NCI-H1930 (cell line): Measurements from ENCODE around the gene C17orf50.
"Not testable (repeated sequence)": the region's sequence is repeated elsewhere in the genome, so short reads cannot be mapped to it uniquely, and the experiment has no call there.

Source experiments
- DNase-seq, 2 experiments: peaks; one replicate each; lab custom pipeline; 2025; lab: John Stamatoyannopoulos, UW

C17orf50 gene

DNA sequence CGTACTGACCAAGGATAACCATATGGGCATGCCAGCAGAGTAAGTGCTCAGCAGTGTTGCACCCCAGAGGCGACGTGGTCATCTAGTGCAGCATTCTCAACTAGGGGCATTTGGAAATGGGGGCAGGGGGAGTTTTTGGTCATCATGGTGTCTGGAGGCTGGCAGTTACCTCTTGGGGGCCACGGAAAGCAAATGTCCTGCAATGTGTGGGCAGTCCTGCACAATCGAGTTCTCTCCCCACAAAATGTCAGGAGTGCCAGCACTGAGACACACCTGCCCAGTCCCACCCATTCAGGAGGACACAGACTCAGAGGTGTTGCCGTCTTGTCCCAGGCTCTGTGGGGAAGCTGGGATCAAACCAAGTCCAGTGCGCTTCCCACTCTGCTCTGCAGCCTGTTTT lies 26.3 kb upstream of the C17orf50 start:
- DNase-seq = no peak

DNA sequence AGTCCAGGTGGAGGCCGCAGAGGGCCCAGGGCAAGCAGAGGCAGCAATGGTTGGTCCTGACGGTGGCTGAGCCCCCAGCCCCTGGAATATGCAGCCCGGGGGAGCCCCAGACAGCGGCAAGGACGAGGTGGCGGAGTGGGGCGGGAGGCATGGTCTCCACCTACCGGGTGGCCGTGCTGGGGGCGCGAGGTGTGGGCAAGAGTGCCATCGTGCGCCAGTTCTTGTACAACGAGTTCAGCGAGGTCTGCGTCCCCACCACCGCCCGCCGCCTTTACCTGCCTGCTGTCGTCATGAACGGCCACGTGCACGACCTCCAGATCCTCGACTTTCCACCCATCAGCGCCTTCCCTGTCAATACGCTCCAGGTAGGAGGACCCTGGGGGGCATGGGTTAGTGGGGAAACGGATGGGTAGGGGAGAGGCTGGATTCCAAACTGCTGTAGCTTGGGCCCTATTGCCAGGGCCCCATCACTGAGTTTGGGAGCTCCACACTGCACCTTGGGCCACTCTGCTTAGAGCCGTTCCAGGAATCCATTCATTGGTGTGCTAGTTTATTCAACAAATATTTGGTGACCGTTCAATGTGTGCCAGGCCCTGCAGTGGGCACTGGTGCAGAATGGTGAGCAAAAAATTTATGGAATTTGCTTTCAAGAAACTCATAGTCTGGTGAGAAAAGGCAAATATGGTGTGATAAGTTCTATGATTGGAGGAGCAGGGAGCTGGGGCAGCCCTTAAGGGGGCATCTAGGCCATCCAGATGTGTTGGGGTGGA lies 25.5 kb upstream of the C17orf50 start:
- no peak for DNase-seq

DNA sequence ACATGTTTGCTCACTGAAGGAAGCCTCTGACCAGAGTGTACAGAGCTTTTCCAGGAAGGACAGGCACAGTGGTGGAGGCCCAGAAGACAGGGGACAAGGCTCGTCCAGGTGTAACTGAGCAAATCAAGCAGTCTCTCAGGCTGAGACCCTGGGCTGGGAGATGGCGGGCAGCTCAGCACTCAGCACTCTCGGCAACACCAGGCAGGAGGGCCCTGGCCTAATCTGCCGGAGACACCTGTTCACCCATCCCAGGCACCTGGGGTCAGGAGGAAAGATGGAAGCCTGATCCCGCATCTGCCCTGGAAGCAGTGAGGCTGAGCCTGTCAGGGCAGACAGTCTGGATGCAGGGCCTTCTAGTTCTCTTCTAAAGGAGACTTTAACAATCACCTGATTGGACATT lies 24.5 kb upstream of the C17orf50 start:
- DNase-seq = no peak

DNA sequence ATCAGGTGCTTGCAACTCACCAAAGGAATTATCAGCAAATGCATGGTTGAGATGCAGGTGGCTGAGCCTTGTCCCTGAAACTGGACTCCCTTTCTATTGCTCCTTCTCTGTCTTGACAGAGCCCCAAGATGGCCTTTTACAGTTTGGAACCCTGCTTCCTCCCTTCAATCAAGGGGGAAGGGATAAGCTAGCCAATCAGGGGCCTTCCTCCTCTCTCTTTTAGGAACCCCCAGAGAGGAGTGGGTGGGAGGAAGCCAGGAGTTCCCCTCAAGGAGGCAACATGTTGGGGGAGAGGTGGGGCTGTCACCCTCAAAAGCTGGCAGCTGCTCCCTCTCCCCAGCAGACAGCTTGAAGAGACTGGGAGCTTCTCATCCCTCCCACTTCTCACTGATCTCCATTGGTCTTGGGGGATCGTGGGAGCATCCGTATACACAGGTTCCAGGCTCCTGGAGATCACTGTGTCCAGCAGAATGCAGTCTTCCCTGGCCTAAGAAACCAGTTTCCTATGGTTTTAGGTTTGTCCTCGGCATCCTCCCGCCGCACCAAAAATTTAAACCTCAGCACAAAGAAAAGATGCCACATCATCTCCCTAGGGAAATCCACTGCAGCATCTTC lies 22.1 kb upstream of the C17orf50 start:
- no peak for DNase-seq

DNA sequence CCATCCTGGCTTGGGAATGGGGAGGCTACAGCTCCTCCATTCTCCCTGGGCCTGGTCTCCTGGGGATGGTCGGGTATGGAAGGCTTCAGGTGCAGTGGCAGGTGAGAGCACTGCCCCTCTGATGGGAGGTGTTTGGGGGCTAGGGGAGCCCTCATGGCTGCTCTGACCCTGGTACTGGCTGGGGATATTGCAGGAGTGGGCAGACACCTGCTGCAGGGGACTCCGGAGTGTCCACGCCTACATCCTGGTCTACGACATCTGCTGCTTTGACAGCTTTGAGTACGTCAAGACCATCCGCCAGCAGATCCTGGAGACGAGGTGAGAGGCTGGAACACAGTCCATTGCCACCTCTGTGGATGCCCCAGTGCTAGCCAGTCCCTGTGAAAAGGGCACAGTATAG lies 20.5 kb upstream of the C17orf50 start:
- DNase-seq = no peak

DNA sequence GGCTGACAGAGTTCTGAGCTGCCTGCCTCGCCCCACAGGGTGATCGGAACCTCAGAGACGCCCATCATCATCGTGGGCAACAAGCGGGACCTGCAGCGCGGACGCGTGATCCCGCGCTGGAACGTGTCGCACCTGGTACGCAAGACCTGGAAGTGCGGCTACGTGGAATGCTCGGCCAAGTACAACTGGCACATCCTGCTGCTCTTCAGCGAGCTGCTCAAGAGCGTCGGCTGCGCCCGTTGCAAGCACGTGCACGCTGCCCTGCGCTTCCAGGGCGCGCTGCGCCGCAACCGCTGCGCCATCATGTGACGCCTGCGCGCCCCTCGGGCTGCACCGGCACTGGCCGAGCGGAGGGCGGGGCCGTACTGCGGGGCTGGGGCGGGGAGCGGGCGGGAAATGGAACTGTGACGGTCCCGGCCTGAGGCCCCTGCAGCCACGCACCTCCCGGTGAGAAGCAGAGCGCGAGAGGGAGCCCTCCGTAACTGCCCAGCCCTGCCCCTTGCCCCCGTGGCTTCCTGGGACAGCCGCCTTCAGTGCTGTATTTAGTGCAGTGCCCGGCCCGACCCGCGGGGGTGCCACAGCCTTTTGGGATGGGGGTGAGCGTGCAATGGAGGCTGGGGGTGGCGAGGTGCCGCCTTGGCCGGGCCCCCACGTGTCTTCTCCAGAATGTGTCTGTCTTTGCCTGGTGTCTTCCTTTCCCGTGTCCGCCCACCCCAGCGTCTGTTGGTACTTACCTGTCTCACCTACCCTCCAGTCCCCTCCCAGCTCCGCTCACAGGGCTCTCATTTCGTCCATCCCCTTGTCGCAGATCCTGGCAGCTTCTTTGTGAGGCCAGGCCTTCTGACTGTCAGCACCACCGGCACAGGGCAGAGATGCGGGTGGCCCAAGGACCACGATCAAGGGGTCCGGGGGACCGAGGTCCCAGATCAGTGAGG lies 19.4 kb upstream of the C17orf50 start:
- peak; percentile 32 to 57 for DNase-seq

DNA sequence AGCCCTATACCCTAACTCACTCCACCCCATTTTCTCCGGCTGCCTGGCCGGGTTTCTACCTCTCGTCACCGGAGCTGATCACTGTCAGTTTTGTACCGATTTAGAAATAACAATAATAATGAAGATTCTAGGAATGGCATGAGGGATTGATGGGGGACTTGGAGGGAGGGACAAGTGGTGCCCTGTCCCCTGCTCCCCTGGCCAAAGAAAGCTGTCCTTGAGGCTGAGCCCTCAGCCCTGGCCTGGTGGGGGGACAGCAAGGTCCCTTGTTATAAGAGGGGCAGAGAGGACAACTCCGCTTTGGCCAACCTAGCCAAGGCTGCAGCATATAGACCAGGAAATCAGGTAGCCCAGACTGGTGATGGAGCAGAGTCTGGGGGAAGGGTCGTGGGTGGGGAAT lies 18.2 kb upstream of the C17orf50 start:
- DNase-seq = no peak

DNA sequence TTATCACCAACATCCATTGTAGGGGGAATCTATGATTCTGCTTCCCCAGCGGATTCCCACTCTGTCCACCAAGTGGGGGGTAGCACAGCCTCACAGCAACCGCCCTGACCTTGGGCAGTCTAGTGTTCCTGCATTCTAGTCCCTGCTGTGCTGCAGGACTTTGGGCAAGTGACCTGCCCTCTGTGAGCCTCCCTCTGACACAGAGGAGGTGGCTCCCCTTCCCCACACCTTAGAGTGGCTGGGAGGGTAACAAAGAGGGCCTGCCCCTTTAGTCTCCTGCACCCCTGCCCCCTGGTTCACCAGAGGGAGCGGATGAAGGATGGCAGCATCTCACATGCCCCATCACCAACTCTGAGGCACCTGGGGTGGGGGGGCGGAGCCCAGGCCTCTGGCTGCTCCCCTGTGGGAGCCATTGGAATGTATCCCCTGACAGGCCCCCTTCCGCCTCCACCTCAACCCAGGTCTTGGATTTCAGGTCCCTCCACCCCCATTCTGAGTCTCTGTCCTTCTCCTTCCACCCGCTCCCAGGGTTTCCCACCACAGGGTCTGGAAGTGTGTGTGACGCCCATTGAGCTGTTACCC lies 17.7 kb upstream of the C17orf50 start:
- no peak for DNase-seq

DNA sequence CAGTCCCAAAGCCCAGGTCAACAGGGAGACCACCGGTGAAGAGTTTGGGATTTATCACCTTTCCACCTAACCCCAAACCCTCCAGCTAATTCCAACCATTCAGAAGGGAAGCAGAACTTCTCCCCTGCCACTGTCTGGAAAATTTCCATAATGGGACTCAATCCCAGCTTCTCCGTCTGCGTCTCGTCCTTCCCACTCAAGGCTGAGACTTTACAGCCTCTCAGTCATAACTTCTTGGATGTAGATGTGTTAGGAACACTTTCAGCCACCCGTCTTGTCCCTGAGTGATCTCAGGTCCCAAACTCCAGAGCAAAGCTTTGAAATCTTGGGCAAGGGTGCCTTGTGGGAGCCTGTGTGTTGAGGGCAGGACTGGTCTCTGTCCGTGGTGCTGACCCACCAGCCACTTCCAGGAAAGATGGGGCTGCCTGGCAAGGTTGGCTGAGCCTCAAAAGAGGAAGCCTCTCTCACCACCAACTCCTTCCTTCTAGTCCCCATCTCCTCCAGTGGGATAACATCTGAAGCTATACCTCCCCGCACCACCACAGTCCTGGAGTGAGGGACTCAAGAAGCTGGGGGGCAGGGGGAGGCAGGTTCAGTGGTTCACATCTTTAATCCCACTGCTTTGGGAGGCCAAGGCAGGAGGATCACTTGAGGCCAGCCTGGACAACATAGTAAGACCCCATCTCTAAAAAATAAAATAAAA lies 16.9 kb upstream of the C17orf50 start:
- no peak for DNase-seq

DNA sequence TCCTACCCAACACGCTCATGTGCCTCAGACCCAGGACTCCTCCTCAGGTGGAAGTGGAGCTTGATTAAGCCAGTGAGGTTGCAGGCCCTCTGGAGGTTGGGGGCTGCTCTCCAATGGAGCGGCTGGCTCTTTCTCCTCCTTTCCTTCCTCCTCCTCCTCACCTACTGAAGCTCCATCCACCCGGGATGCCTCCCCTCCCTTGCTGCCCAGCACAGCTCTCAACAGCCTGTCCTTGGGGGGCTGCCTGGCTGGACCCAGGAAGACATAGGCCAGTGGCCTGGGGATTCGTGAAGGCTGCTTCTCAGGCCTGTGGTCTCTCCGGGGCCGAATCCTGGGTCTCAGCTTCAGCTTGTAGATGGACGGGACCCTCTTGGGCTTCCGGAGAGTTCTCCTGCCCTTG lies 15.9 kb upstream of the C17orf50 start:
- no peak for DNase-seq

DNA sequence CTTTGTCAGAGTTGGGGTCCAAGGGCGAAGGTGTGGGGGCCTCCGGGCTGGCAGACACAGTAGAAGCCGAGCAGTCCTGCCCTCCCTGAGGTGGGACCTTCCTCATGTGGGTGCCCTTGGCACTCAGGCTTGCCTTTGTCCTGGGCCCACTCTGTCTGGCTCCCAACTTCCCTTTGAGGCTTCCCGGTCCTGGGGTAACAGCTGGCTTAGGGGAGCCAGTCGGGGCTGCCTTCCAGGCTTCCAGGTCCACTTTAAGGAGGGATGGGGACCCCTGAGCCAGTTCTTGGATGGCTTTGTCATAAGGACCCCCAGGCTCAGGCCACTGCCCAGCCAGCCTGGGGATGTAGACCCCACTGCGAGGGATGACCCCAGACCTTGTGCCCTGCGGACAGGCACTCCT lies 15.4 kb upstream of the C17orf50 start:
- DNase-seq = no peak

DNA sequence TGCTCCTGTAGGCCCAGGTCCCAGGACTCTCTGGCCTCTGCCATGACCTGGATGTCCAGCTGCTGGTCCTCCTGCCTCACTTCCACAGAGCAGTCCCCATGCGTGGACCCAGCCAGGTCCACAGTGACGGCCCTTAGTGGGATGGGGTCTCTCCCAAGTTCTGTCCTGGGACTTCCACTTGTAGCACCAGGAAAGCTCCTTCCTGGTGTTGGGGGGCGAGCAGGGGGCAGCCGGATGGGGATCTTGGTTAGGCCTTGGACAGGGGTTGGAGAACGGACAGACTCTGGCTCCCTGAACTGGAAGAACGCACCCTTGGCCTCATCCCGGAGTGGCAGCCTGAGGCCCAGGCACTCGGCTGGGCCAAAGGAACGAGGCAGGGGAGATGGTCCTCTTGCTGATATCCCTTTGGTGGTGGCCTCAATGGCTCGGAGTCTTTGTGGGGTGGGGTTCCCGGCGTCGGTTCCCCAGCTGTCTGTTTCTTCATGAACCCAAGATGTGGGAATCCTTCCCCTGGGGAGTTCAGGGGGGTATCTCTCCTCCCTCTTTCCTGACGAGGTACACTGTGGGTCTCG lies 14.9 kb upstream of the C17orf50 start:
- DNase-seq = no peak

DNA sequence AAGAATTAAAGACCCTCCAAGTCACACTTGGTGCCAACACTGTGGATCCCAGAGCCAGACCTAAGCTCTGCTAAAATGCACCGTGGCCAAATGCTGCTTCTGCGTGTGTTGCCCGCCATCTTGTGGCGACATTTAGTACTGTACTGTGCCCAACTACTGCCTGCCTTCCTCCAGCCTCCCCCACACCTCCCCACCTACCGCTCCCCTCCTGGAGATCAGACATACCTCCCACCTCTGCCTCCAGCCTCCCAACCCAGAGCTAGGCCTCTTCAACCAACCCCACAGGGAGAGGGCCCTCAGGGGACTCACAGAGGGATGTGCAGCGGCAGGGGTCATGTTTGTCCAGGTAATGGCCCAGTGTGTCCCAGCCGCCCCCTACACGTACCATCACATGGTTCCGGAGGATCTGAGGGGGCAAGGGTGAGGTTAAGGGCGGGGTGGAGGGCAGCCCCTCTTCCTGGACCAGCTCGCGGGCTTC lies 13.1 kb upstream of the C17orf50 start:
- DNase-seq = peak in 1 of 2 experiments; percentile 60

DNA sequence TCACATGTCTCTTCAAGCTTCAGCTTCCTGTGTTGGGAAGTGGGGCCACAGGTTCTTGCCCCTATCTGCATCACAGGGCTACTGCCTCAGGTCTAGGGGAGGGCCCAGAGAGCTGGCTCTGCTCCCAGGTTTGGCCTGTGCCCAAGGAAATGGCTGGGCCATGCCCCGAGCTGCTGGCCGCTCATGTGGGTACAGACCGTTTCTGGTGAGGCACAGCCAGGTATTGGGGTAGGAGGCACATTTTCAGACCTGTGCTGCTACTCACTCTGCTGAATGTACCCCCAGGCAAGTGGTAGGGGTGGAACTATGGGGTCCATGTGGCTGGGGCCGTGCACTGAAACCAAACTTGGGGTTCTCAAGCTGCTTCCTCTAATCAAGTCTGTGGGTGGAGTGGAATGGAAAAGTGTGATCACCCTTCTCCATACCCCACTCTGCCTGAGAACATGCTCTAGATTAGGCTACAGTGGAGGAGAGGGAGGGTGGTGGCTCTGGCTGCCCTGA lies 12.3 kb upstream of the C17orf50 start:
- DNase-seq = no peak

DNA sequence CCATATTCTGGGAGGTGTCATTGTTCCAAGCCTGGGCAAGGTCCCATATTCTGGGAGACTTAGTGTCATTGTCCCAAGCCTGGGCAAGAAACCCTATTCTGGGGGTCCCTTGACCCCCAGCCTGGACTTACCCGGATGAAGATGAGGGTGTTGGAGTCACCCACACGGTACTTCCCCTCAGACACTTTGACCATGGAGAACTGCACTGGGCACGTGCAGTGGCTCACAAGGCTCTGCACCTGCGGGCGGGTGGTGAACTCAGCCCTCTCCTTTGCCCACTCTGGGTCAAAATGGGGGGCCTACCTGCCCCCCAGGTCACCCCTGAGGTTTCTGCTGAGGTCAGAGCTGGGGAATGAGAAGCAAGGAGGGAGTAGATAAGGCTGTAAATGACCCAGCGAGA lies 11.7 kb upstream of the C17orf50 start:
- DNase-seq = no peak

DNA sequence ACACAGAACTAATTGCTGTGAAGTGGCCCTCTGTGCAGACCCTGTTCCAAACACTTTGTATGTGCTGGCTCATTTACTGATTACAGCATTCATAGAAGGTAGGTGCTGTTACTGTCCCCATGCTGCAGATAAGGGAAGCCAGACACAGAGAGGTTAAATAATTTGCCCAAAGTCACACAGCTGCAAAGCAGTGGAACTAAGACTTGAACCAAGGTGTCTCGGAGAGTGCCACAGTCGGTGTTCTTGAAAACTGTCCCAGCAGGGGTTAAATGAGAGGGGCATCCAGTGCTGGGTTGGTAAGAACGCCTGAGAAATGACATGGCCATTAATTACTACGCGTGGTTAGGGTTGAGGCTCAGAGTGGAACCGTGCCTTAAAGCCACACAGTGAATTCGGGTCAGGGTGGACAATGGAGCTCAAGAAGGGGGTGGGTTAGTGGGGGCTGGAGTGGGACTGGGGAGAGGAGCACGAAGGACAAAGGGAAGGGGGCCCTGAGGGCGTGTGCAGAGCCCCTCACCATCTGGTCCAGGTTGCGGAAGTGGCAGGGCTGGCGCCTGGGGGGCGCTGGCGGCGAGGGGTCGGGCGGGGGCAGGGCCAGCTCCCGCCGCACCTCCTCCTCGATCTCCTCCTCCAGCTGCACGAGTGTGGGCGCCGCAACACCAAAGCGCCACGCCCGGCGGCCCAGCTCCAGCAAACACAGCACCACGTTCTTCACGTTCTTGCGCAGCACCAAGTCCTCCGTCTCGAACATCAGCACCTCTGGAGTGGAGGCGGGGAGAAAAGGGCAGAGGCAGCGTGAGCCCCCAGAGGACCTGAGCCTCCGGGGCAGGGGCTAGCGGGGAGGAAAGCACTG lies 10.9 kb upstream of the C17orf50 start:
- no peak for DNase-seq

DNA sequence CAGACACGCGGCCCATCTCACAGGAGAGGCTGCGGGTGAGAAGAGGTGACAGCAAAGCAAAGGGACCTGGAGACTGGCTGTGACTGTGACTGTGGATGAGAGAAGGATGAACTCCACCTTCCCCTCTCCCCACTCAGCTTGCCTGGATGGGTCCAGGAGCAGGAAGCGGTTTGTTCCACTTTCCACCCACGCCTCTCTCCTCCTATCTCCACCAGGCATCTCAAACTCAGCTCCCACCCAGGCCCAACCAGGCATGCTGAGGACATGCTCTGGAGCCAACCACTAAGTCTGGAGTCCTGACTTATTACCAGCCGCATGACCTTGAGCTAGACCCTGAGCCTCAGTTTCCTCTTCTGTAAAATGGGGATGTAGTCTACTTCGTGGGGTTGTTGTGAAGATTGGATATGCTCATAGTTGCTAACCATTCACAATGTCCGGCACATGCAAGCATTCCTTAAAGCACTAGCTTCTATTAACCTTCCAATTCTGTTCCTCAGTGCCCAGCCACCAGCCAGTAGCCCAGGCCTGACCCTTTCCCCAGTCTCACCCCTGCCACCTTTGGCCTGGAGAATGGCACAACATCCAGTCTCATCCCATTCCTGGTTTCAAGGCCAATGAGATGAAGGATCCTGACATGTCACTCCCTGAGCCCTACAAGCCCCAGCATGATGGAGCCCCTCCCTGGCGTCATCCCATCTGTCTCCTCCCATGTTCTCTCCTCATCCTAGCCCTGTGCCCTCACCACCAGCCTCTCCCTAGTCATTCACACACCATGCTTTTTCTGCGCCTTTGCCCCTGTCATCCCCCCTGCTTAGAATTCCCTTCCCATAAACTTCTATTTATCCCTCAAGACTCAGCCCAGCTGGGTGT lies 9.9 kb upstream of the C17orf50 start:
- no peak for DNase-seq

DNA sequence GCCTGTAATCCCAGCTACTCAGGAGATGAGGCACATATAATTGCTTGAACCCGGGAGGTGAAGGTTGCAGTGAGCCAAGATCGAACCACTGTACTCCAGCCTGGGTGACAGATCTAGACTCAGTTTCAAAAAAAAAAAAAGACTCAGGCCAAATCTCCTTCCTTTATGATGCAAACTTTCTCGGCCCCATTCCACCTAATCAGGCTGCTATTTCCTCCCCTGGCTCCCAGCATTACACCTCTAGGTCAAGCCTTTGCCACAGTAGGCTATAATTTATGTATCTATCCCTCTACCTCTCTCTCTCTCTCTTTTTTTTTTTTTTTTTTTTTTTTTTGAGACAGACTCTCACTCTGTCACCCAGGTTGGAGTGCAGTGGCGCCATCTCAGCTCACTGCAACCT lies 9.1 kb upstream of the C17orf50 start:
- DNase-seq = not testable (repeated sequence)

DNA sequence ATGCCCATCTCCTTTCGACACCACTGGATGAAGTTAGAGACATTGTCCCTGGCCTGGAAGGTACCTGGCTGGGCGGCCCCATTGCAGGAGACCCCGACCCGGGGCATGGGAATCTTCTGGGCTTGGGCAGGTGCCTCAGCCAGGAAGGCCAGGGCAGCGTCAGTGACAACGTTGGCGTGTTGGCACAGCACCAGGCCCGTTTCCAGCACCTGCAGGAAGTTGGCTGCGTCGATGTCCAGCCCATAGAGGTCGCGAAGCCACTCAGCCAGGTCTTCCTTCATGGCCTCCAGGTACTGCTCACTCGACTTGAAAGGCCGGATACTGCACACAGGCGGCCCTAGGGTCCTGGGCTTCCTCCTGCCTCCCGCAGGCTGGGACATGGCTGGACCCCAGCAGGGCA lies 8.2 kb upstream of the C17orf50 start:
- DNase-seq = no peak
